Astrocyte (in vitro differentiated cells and primary cell): ENCODE measurements around the gene GDF7. TPM values are rescaled to one million over a fixed set of nuclear protein-coding genes. Genes with fewer than 3 reads are reported as not detected.

Experiments
- DNase-seq: peaks from one replicate; pipeline ENCODE4 v3.0.0-alpha.2; 2010; ENCODE audit warnings: low read depth
- FAIRE-seq: peaks from 2 replicates; lab custom pipeline; 2011; peaks lifted over from hg19 to GRCh38; lab: Jason Lieb, UNC
- H2AFZ ChIP-seq: 2 replicates; pipeline ENCODE4 v1.6.0; 2012; ENCODE audit warnings: low read depth, low read length, inconsistent platforms
- H3K27ac ChIP-seq: 2 replicates; pipeline ENCODE4 v1.5.1; 2011; ENCODE audit warnings: low read depth, low read length, inconsistent platforms
- H3K27me3 ChIP-seq: 2 replicates; pipeline ENCODE4 v1.6.0; 2011; ENCODE audit warnings: low read length, inconsistent platforms; ENCODE audit not compliant: insufficient read depth
- H3K36me3 ChIP-seq: 2 replicates; pipeline ENCODE4 v1.5.1; 2011; ENCODE audit warnings: low read length, inconsistent platforms; ENCODE audit not compliant: insufficient read depth
- H3K4me1 ChIP-seq: 2 replicates; pipeline ENCODE4 v1.5.1; 2011; ENCODE audit warnings: low read length, inconsistent platforms; ENCODE audit not compliant: insufficient read depth
- H3K4me2 ChIP-seq: 2 replicates; pipeline ENCODE4 v1.6.0; 2012; ENCODE audit warnings: low read length, inconsistent platforms
- H3K4me3 ChIP-seq: 2 replicates; pipeline ENCODE4 v1.5.1; 2011; ENCODE audit warnings: low read depth, mild to moderate bottlenecking, low read length, inconsistent platforms; ENCODE audit not compliant: insufficient read depth
- H3K79me2 ChIP-seq: 2 replicates; pipeline ENCODE4 v1.6.0; 2012; ENCODE audit warnings: mild to moderate bottlenecking, low read length, inconsistent platforms; ENCODE audit not compliant: insufficient read depth
- H3K9ac ChIP-seq: 2 replicates; pipeline ENCODE4 v1.6.0; 2012; ENCODE audit warnings: mild to moderate bottlenecking, low read length, inconsistent platforms
- H3K9me3 ChIP-seq: 2 replicates; pipeline ENCODE4 v1.5.1; 2012; ENCODE audit warnings: low read depth, mild to moderate bottlenecking, low read length, inconsistent platforms; ENCODE audit not compliant: insufficient read depth
- H4K20me1 ChIP-seq: 2 replicates; pipeline ENCODE4 v1.6.0; 2012; ENCODE audit warnings: low read length, inconsistent platforms; ENCODE audit not compliant: insufficient read depth
- H3K27ac Mint-ChIP-seq: one replicate; pipeline ENCODE4 v1.8.0; 2021; ENCODE audit warnings: mild to moderate bottlenecking, mixed read lengths; ENCODE audit not compliant: unreplicated experiment
- H3K27me3 Mint-ChIP-seq: one replicate; pipeline ENCODE4 v1.8.0; 2021; ENCODE audit warnings: low read depth, mixed read lengths; ENCODE audit not compliant: unreplicated experiment
- H3K36me3 Mint-ChIP-seq: one replicate; pipeline ENCODE4 v1.8.0; 2021; ENCODE audit warnings: low read depth, mixed read lengths; ENCODE audit not compliant: unreplicated experiment
- H3K4me1 Mint-ChIP-seq: one replicate; pipeline ENCODE4 v1.8.0; 2021; ENCODE audit warnings: low read depth, mixed read lengths; ENCODE audit not compliant: unreplicated experiment
- H3K4me3 Mint-ChIP-seq: one replicate; pipeline ENCODE4 v1.8.0; 2021; ENCODE audit warnings: mild to moderate bottlenecking, moderate library complexity, mixed read lengths; ENCODE audit not compliant: unreplicated experiment
- H3K9me3 Mint-ChIP-seq: one replicate; pipeline ENCODE4 v1.8.0; 2021; ENCODE audit warnings: mild to moderate bottlenecking, mixed read lengths; ENCODE audit not compliant: unreplicated experiment
- CTCF ChIP-seq: IDR thresholded peaks from 2 replicates; pipeline ENCODE4 v1.5.1; 2011; ENCODE audit warnings: low read depth, mild to moderate bottlenecking, inconsistent platforms, low read length, moderate library complexity; ENCODE audit not compliant: insufficient read depth
- EZH2 ChIP-seq: IDR thresholded peaks from 2 replicates; pipeline ENCODE4 v1.6.1; 2012; ENCODE audit warnings: mild to moderate bottlenecking, low read length, inconsistent platforms; ENCODE audit not compliant: insufficient read depth
- total RNA-seq: library from RNA; stranded (reverse); gene quantifications from 2 replicates; pipeline ENCODE4 v1.2.1, GENCODE V29; 2021

The GDF7 gene
- total RNA-seq, 1 donor from 2014 or later: 1.9 TPM

DNA sequence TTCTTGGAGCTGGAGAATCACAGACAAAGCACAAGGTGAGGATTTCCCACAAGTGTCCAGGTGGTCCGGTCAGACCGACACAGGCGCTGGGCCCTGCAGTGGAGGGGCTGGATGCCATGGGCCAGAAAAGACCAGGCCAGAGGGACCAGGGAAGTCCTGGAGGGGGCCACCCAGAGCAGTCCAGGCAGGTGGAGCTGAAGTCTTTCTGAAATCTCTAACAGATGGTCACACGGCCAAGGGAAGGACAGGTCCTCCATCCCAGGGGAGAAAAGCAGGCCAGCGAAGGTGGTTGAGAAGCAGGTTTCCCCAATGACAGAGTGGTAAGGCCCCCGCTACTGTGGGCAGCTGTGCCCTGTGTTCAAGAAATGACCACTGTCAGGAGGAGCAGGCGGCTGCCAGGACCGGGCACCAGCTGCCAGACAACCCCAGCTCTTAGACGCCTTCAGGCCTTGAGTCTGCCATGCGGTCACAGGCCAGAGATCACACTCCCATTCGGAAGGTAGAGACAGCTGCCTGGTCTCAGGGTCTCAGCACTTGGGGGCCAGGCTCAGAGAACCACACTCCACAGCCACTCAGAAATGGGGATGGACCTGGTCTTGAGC, 42.0 kb upstream of the GDF7 start:
- peaks cover 2% of the 10 kb centered on the region for H3K27me3 Mint-ChIP-seq
- H3K79me2 ChIP-seq: no peaks in the 10 kb centered on the region
- no peak overlapping the region for H3K27ac Mint-ChIP-seq
- H3K4me1 ChIP-seq: peaks cover 5% of the 10 kb centered on the region
- no peak for TF ChIP-seq EZH2
- H3K4me2 ChIP-seq: no peak overlapping the region
- no peak overlapping the region for H3K27ac ChIP-seq
- peaks cover 9% of the 10 kb centered on the region for H3K36me3 Mint-ChIP-seq
- FAIRE-seq: no peak
- no peaks in the 10 kb centered on the region for H3K36me3 ChIP-seq
- DNase-seq: no peak
- H3K4me1 Mint-ChIP-seq: peaks cover 5% of the 10 kb centered on the region
- H3K9me3 Mint-ChIP-seq: no peaks in the 10 kb centered on the region
- no peak overlapping the region for H3K9ac ChIP-seq
- no peak overlapping the region for H3K4me3 Mint-ChIP-seq
- H2AFZ ChIP-seq: no peak overlapping the region
- H3K27me3 ChIP-seq: peaks cover 1% of the 10 kb centered on the region
- H3K9me3 ChIP-seq: no peaks in the 10 kb centered on the region
- H4K20me1 ChIP-seq: no peaks in the 10 kb centered on the region
- no peak overlapping the region for H3K4me3 ChIP-seq

GRCh38 chr2:20625491-20626391, 41.2 kb upstream of the GDF7 start:
- Histone ChIP-seq H3K36me3 (no peaks in the 10 kb centered on the region), H3K9ac (no peak overlapping the region), H3K79me2 (no peaks in the 10 kb centered on the region), H3K4me1 (peaks cover 5% of the 10 kb centered on the region), H3K4me3 (no peak overlapping the region), H3K4me2 (no peak overlapping the region), H2AFZ (no peak overlapping the region), H3K9me3 (no peaks in the 10 kb centered on the region), H3K27ac (no peak overlapping the region), H3K27me3 (peaks cover 4% of the 10 kb centered on the region), H4K20me1 (no peaks in the 10 kb centered on the region)
- DNase-seq (no peak), FAIRE-seq (no peak)
- Mint-ChIP-seq H3K36me3 (peaks cover 6% of the 10 kb centered on the region), H3K27me3 (peaks cover 2% of the 10 kb centered on the region), H3K4me1 (peaks cover 5% of the 10 kb centered on the region), H3K9me3 (no peaks in the 10 kb centered on the region), H3K4me3 (no peak overlapping the region), H3K27ac (peak overlapping the region; percentile 66)
- TF ChIP-seq EZH2 (no peak), CTCF (no peak)

GRCh38 chr2:20626392-20626697, 40.6 kb upstream of the GDF7 start:
- TF ChIP-seq CTCF (no peak), EZH2 (no peak)
- H3K36me3 Mint-ChIP-seq: peaks cover 8% of the 10 kb centered on the region
- H3K79me2 ChIP-seq: no peaks in the 10 kb centered on the region
- H3K4me1 Mint-ChIP-seq: peaks cover 5% of the 10 kb centered on the region
- no peak overlapping the region for H3K4me3 ChIP-seq
- no peak overlapping the region for H3K27ac Mint-ChIP-seq
- no peak for FAIRE-seq
- no peak for DNase-seq
- no peaks in the 10 kb centered on the region for H3K36me3 ChIP-seq
- H3K9me3 ChIP-seq: no peaks in the 10 kb centered on the region
- peaks cover 4% of the 10 kb centered on the region for H3K27me3 ChIP-seq
- H2AFZ ChIP-seq: no peak overlapping the region
- peaks cover 5% of the 10 kb centered on the region for H3K4me1 ChIP-seq
- peaks cover 2% of the 10 kb centered on the region for H3K27me3 Mint-ChIP-seq
- H3K4me3 Mint-ChIP-seq: no peak overlapping the region
- no peak overlapping the region for H3K9ac ChIP-seq
- H4K20me1 ChIP-seq: no peaks in the 10 kb centered on the region
- no peak overlapping the region for H3K27ac ChIP-seq
- H3K9me3 Mint-ChIP-seq: no peaks in the 10 kb centered on the region
- H3K4me2 ChIP-seq: no peak overlapping the region
